ENCODE results near the gene PRR30.

GRCh38 chr2:27115519-27115918 lies 23.7 kb downstream of the PRR30 start:
- TF ChIP-seq POLR2A (IDR thresholded peaks at IDR 0.05) (no peak), CTCF (IDR thresholded peaks at IDR 0.05) (no peak)

Data from Peyer's patch (tissue), 4 donors.